NCI-H128 (cell line): Measurements from ENCODE around the gene FZR1.
A peak's percentile ranks its signal among the peaks of the same experiment; 100 is the strongest.
"Not testable (repeated sequence)": the region's sequence is repeated elsewhere in the genome, so short reads cannot be mapped to it uniquely, and the experiment has no call there.

ENCODE experiments used
- DNase-seq: peaks from one replicate; lab custom pipeline; 2025; ENCODE audit not compliant: unreplicated experiment; lab: John Stamatoyannopoulos, UW

FZR1 gene

GRCh38 chr19:3565139-3565538 lies 59.0 kb downstream of the FZR1 start:
- DNase-seq: no peak

GRCh38 chr19:3570042-3570441 lies 63.9 kb downstream of the FZR1 start:
- not testable (repeated sequence) for DNase-seq

GRCh38 chr19:3570606-3571011 lies 64.5 kb downstream of the FZR1 start:
- no peak for DNase-seq

GRCh38 chr19:3572132-3572854 lies 66.2 kb downstream of the FZR1 start:
- DNase-seq: peak; percentile 98

GRCh38 chr19:3572855-3573161 lies 66.7 kb downstream of the FZR1 start, which contains the start of gene HMG20B:
HMG20B (plus strand) TSS chr19:3572944; CDS start chr19:3573310, 366 bp downstream.
- DNase-seq: no peak

GRCh38 chr19:3573162-3573857 lies 67.2 kb downstream of the FZR1 start:
- DNase-seq: no peak

- DNase-seq: peak; percentile 49
Observed at GRCh38 chr19:3573858-3574637, 67.9 kb downstream of the FZR1 start.

GRCh38 chr19:3575260-3575741 lies 69.2 kb downstream of the FZR1 start:
- DNase-seq: no peak

GRCh38 chr19:3575949-3576673 lies 70.0 kb downstream of the FZR1 start:
- no peak for DNase-seq

GRCh38 chr19:3576696-3577443 lies 70.8 kb downstream of the FZR1 start:
- DNase-seq: no peak

- no peak for DNase-seq
Observed at GRCh38 chr19:3577723-3578344, 71.7 kb downstream of the FZR1 start.

GRCh38 chr19:3578390-3578789 lies 72.3 kb downstream of the FZR1 start:
- DNase-seq: no peak

- no peak for DNase-seq
Observed at GRCh38 chr19:3580156-3580934, 74.2 kb downstream of the FZR1 start.

- DNase-seq: not testable (repeated sequence)
Observed at GRCh38 chr19:3581792-3582191, 75.7 kb downstream of the FZR1 start.

GRCh38 chr19:3584036-3584802 lies 78.1 kb downstream of the FZR1 start:
- not testable (repeated sequence) for DNase-seq

GRCh38 chr19:3585301-3586126 lies 79.4 kb downstream of the FZR1 start, which contains the start of gene GIPC3:
GIPC3 (plus strand) TSS chr19:3585478; CDS start chr19:3585598, 120 bp downstream.
- no peak for DNase-seq

- no peak for DNase-seq
Observed at GRCh38 chr19:3586127-3586626, 80.1 kb downstream of the FZR1 start.
